ENCODE results near the gene KCNMA1.

KCNMA1 gene

DNA sequence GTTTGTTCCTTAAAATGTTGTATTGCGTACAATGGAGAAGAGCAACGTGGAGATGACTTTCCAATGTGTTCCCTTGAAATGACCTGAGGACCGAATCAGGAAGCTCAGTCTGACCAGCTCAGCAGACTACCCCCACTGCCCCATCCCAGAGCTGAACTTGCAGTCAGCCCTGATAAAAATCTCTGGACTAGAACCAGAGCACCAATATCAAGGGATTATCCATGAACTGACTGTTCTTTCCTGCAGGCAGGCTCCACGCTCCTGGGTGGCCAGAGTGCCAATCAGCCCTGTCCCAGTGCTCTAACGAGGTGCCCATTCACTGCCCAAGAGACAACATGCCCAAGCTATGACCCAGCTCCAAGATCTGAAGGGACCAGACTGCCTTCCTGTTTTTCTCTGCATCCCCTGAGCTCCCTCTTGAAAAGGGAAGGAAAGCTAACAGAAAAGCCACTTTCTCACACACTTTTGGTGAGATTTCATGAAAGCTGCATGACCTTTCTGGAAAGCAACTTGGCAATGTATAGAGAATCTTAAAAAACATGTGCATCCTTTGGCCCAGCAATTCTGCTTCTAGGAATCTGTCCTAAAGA lies 130.2 kb downstream of the KCNMA1 start:
- no peak overlapping the region for H3K27ac ChIP-seq (ENCODE audit: low read length)

GRCh38 chr10:77506517-77507200 lies 130.9 kb downstream of the KCNMA1 start:
- peaks cover 8% of the 10 kb centered on the region for H3K4me1 ChIP-seq (ENCODE audit: control insufficient read depth, low read depth, low read length)
- no peaks in the 10 kb centered on the region for H3K27me3 ChIP-seq (ENCODE audit: control insufficient read depth, insufficient read depth, low read length)
- H3K9ac ChIP-seq (ENCODE audit: low read length) = no peak overlapping the region
- no peak overlapping the region for H3K27ac ChIP-seq (ENCODE audit: low read length)
- H3K9me3 ChIP-seq (ENCODE audit: control insufficient read depth, low read depth, low read length) = no peaks in the 10 kb centered on the region
- no peak overlapping the region for H3K4me3 ChIP-seq (ENCODE audit: low read length)
- no peaks in the 10 kb centered on the region for H3K36me3 ChIP-seq (ENCODE audit: control insufficient read depth, low read depth, low read length)

More for the DNA sequence above, 130.2 kb downstream of the KCNMA1 start:
- Histone ChIP-seq H3K27me3 (ENCODE audit: control insufficient read depth, insufficient read depth, low read length) (no peaks in the 10 kb centered on the region), H3K9ac (ENCODE audit: low read length) (no peak overlapping the region), H3K9me3 (ENCODE audit: control insufficient read depth, low read depth, low read length) (no peaks in the 10 kb centered on the region), H3K4me1 (ENCODE audit: control insufficient read depth, low read depth, low read length) (peaks cover 13% of the 10 kb centered on the region), H3K4me3 (ENCODE audit: low read length) (no peak overlapping the region), H3K36me3 (ENCODE audit: control insufficient read depth, low read depth, low read length) (no peaks in the 10 kb centered on the region)

DNA sequence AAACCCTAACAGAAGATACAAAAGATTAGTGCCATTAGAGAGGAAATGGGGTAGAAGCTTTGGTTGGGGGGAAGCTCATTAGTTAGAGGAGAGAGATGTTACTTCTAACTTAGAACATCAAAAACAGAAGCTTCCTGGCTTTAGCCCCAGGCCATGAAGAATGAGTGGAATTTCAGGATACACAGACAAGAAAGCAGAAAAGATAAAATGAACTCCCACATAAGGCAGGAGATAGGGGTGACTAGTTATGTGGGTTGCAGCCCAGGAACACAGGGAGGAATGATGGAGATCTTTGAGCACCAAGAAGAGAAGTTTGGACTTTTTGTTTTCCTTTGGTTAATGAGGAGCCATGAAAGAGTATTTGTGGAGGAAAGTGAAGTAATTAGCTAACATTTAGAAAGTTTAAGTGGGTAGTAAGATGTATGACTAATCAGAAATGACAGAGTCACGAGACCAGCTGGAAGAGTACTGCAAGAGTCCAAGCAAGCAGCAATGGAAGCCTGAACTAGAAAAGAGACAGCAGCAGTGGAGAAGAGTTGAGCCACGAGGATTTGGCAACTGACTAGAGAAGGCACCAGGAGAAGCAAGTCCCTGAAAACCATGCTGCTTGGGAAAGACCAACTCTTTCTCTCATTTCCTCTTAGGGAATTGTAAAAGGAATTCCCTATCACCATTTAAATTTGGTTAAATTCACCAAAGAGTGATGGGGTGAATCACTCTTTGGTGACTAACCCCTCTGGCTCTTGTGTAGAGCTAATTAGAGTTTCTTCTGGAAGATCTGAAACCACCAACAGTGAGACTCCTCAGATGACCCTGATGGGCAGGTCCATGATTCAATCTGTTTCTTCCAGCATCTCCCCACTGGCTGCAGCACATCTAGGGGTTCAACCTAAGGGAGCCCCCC lies 131.9 kb downstream of the KCNMA1 start:
- no peaks in the 10 kb centered on the region for H3K4me1 ChIP-seq (ENCODE audit: control insufficient read depth, low read depth, low read length)
- H3K9me3 ChIP-seq (ENCODE audit: control insufficient read depth, low read depth, low read length) = no peaks in the 10 kb centered on the region
- no peaks in the 10 kb centered on the region for H3K27me3 ChIP-seq (ENCODE audit: control insufficient read depth, insufficient read depth, low read length)
- no peak overlapping the region for H3K27ac ChIP-seq (ENCODE audit: low read length)
- no peak overlapping the region for H3K9ac ChIP-seq (ENCODE audit: low read length)
- no peaks in the 10 kb centered on the region for H3K36me3 ChIP-seq (ENCODE audit: control insufficient read depth, low read depth, low read length)
- H3K4me3 ChIP-seq (ENCODE audit: low read length) = no peak overlapping the region

DNA sequence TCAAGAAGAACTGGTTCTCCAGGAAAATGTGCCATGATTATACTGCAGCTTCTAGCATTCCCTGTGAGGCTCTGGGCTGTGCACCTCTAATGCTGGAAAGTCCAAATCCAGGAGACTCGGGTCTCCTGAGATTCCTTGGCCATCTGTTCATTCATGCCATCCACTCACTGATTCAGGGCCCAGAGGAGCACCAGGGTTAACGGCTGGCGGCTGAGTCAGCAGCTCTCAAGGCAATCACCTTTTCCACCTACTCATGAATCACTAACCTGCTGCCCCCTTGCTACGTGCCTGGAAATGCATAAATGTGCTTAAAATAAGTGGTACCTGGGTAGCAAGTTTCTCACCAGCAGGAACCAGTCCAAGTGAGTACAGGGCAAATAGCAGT lies 132.7 kb downstream of the KCNMA1 start:
- Histone ChIP-seq H3K4me1 (ENCODE audit: control insufficient read depth, low read depth, low read length) (no peaks in the 10 kb centered on the region), H3K9me3 (ENCODE audit: control insufficient read depth, low read depth, low read length) (no peaks in the 10 kb centered on the region), H3K4me3 (ENCODE audit: low read length) (no peak overlapping the region), H3K27ac (ENCODE audit: low read length) (no peak overlapping the region), H3K36me3 (ENCODE audit: control insufficient read depth, low read depth, low read length) (no peaks in the 10 kb centered on the region), H3K27me3 (ENCODE audit: control insufficient read depth, insufficient read depth, low read length) (no peaks in the 10 kb centered on the region), H3K9ac (ENCODE audit: low read length) (no peak overlapping the region)

DNA sequence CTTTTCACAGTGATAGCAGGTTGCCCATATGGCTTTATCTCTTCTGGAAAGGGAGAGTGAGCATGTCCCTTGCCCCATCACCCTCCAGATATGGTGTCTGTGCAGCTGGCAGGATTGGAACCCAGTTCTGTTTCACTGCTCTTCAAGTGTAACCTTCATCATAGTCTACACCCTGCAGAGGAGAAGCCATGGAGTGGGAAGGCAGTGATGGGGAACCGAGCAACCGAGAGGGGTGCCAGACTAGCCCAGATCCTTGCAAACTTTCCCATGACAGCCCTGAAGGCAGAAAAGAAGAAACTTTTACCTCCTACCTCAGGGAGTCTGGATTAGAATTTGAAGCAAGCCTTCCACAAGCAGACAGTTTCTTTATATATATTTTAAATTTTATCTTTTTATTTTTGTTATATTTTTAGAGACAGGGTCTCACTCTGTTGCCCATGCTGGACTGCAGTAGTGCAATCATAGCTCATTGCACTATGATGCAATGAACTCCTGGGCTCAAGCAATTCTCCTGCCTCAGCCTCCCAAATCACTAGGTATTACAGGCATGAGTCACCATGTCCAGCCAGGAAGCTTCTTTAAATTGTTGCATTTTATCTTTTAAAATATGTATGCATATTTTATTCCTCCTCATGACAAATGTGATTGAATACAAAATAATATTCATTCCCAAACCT lies 133.3 kb downstream of the KCNMA1 start:
- no peak overlapping the region for H3K27ac ChIP-seq (ENCODE audit: low read length)
- H3K4me1 ChIP-seq (ENCODE audit: control insufficient read depth, low read depth, low read length) = no peaks in the 10 kb centered on the region
- no peak overlapping the region for H3K9ac ChIP-seq (ENCODE audit: low read length)
- H3K9me3 ChIP-seq (ENCODE audit: control insufficient read depth, low read depth, low read length) = no peaks in the 10 kb centered on the region
- no peak overlapping the region for H3K4me3 ChIP-seq (ENCODE audit: low read length)
- no peaks in the 10 kb centered on the region for H3K36me3 ChIP-seq (ENCODE audit: control insufficient read depth, low read depth, low read length)
- no peaks in the 10 kb centered on the region for H3K27me3 ChIP-seq (ENCODE audit: control insufficient read depth, insufficient read depth, low read length)

GRCh38 chr10:77501846-77502261 lies 135.8 kb downstream of the KCNMA1 start:
- H3K27me3 ChIP-seq (ENCODE audit: control insufficient read depth, insufficient read depth, low read length) = no peaks in the 10 kb centered on the region
- peaks cover 7% of the 10 kb centered on the region for H3K4me1 ChIP-seq (ENCODE audit: control insufficient read depth, low read depth, low read length)
- no peaks in the 10 kb centered on the region for H3K36me3 ChIP-seq (ENCODE audit: control insufficient read depth, low read depth, low read length)
- no peak overlapping the region for H3K9ac ChIP-seq (ENCODE audit: low read length)
- no peak overlapping the region for H3K27ac ChIP-seq (ENCODE audit: low read length)
- H3K9me3 ChIP-seq (ENCODE audit: control insufficient read depth, low read depth, low read length) = no peaks in the 10 kb centered on the region
- no peak overlapping the region for H3K4me3 ChIP-seq (ENCODE audit: low read length)

- no peaks in the 10 kb centered on the region for H3K27me3 ChIP-seq (ENCODE audit: control insufficient read depth, insufficient read depth, low read length)
- H3K4me3 ChIP-seq (ENCODE audit: low read length) = no peak overlapping the region
- H3K9me3 ChIP-seq (ENCODE audit: control insufficient read depth, low read depth, low read length) = no peaks in the 10 kb centered on the region
- peaks cover 7% of the 10 kb centered on the region for H3K4me1 ChIP-seq (ENCODE audit: control insufficient read depth, low read depth, low read length)
- H3K27ac ChIP-seq (ENCODE audit: low read length) = no peak overlapping the region
- H3K36me3 ChIP-seq (ENCODE audit: control insufficient read depth, low read depth, low read length) = no peaks in the 10 kb centered on the region
- H3K9ac ChIP-seq (ENCODE audit: low read length) = no peak overlapping the region
Measured at GRCh38 chr10:77501152-77501845, 136.3 kb downstream of the KCNMA1 start.

GRCh38 chr10:77500754-77501151 lies 136.9 kb downstream of the KCNMA1 start:
- H3K9me3 ChIP-seq (ENCODE audit: control insufficient read depth, low read depth, low read length) = no peaks in the 10 kb centered on the region
- H3K9ac ChIP-seq (ENCODE audit: low read length) = no peak overlapping the region
- H3K4me3 ChIP-seq (ENCODE audit: low read length) = no peak overlapping the region
- H3K36me3 ChIP-seq (ENCODE audit: control insufficient read depth, low read depth, low read length) = no peaks in the 10 kb centered on the region
- H3K27me3 ChIP-seq (ENCODE audit: control insufficient read depth, insufficient read depth, low read length) = no peaks in the 10 kb centered on the region
- peaks cover 7% of the 10 kb centered on the region for H3K4me1 ChIP-seq (ENCODE audit: control insufficient read depth, low read depth, low read length)
- H3K27ac ChIP-seq (ENCODE audit: low read length) = no peak overlapping the region

DNA sequence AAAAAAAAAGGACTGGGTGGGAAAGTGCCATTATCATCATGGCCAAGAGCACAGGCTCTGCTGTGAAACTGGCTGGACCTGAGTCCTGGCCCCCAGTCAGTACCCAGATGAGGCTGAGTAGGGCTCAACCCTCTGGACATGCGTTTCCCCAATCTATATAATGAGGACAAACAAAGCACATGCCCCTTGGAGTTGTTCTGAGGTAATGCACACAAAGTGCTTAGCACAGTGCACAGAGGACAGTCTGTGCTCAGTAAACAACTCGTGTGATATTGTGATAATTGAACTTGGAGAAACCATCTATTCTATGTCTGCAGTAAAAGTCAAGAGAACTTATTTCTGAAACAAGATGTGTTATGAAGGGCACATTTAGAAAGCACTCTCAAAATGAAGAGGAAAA lies 138.8 kb downstream of the KCNMA1 start:
- H3K9me3 ChIP-seq (ENCODE audit: control insufficient read depth, low read depth, low read length) = no peaks in the 10 kb centered on the region
- peaks cover 7% of the 10 kb centered on the region for H3K4me1 ChIP-seq (ENCODE audit: control insufficient read depth, low read depth, low read length)
- no peak overlapping the region for H3K9ac ChIP-seq (ENCODE audit: low read length)
- H3K36me3 ChIP-seq (ENCODE audit: control insufficient read depth, low read depth, low read length) = no peaks in the 10 kb centered on the region
- H3K4me3 ChIP-seq (ENCODE audit: low read length) = no peak overlapping the region
- no peaks in the 10 kb centered on the region for H3K27me3 ChIP-seq (ENCODE audit: control insufficient read depth, insufficient read depth, low read length)
- no peak overlapping the region for H3K27ac ChIP-seq (ENCODE audit: low read length)

DNA sequence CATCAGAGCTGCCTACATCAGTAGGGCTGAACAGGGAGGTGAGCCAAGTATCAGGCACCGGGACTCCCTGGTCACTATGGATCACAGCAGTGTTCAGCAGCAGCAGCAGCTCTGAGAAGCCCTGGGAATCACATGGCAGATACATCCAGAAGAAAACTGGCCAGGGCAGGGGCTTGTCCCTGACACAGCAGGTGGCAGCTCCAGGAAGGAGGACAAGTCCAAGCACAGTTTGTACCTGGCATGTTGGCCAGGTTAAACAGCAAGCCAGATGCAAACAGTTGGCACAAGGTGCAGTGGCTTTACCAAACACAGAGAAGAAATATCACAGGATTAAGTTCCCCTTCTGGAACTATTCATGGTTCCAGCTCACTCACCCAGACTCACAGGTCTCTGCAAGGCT lies 139.4 kb downstream of the KCNMA1 start:
- Histone ChIP-seq H3K4me1 (ENCODE audit: control insufficient read depth, low read depth, low read length) (peaks cover 7% of the 10 kb centered on the region), H3K4me3 (ENCODE audit: low read length) (no peak overlapping the region), H3K27me3 (ENCODE audit: control insufficient read depth, insufficient read depth, low read length) (no peaks in the 10 kb centered on the region), H3K9me3 (ENCODE audit: control insufficient read depth, low read depth, low read length) (no peaks in the 10 kb centered on the region), H3K36me3 (ENCODE audit: control insufficient read depth, low read depth, low read length) (no peaks in the 10 kb centered on the region), H3K9ac (ENCODE audit: low read length) (no peak overlapping the region), H3K27ac (ENCODE audit: low read length) (no peak overlapping the region)

- no peaks in the 10 kb centered on the region for H3K9me3 ChIP-seq (ENCODE audit: control insufficient read depth, low read depth, low read length)
- no peak overlapping the region for H3K4me3 ChIP-seq (ENCODE audit: low read length)
- peaks cover 7% of the 10 kb centered on the region for H3K4me1 ChIP-seq (ENCODE audit: control insufficient read depth, low read depth, low read length)
- H3K27me3 ChIP-seq (ENCODE audit: control insufficient read depth, insufficient read depth, low read length) = no peaks in the 10 kb centered on the region
- no peaks in the 10 kb centered on the region for H3K36me3 ChIP-seq (ENCODE audit: control insufficient read depth, low read depth, low read length)
- no peak overlapping the region for H3K27ac ChIP-seq (ENCODE audit: low read length)
- no peak overlapping the region for H3K9ac ChIP-seq (ENCODE audit: low read length)
Measured at GRCh38 chr10:77497748-77498147, 139.9 kb downstream of the KCNMA1 start.

Data from iPS-18a (cell line).